ENCODE results near the gene VPREB1. TPM values are rescaled to one million over a fixed set of nuclear protein-coding genes. Genes with fewer than 3 reads are reported as not detected.

VPREB1 gene
- total RNA-seq, 1 experiment from 2014 or later, result not detected

GRCh38 chr22:22197993-22198402 is 46.6 kb upstream of the VPREB1 start:
- no peaks in the 10 kb centered on the region for H3K79me2 ChIP-seq (ENCODE audit: insufficient read depth, low read length)
- H3K27me3 ChIP-seq (ENCODE audit: insufficient read depth, low read length), result peaks cover 5% of the 10 kb centered on the region; the same call in 1 of the 2 replicates
- no TSS peak for BruUV-seq (replicated peaks)
- RAD21 ChIA-PET (ENCODE audit: low non-redundant PET in 1 of 2, low total read pairs in 2 of 2, uncharacterized antibody in 2 of 2, unreplicated experiment in 2 of 2), result interaction anchor here in 1 of 2 experiments (0.6 kb wide), 1 partner anchor 37 kb away, joined by 3 read pairs; no protein-coding TSS in a partner anchor
- H4K20me1 ChIP-seq (ENCODE audit: insufficient read depth), result no peaks in the 10 kb centered on the region
- TF ChIP-seq JUND (IDR thresholded peaks at IDR 0.05) (no peak), YY1 (IDR thresholded peaks at IDR 0.05; ENCODE audit: extremely low read depth, insufficient replicate concordance, low read depth, low read length) (no peak), SRF (IDR thresholded peaks at IDR 0.05; ENCODE audit: low read depth) (no peak), SIN3A (IDR thresholded peaks at IDR 0.05; ENCODE audit: low read depth) (no peak), ZFX (IDR thresholded peaks at IDR 0.05) (no peak), FOSL1 (IDR thresholded peaks at IDR 0.05; ENCODE audit: low read depth) (no peak), SP1 (IDR thresholded peaks at IDR 0.05; ENCODE audit: low read depth) (no peak), EZH2 (IDR thresholded peaks at IDR 0.05) (no peak), POLR2A (IDR thresholded peaks at IDR 0.05; ENCODE audit: borderline replicate concordance, extremely low read depth, insufficient read depth, insufficient read length) (no peak), ZNF274 (IDR thresholded peaks at IDR 0.05; ENCODE audit: low read depth, low read length) (no peak)
- TF ChIP-seq, protein P1, sequence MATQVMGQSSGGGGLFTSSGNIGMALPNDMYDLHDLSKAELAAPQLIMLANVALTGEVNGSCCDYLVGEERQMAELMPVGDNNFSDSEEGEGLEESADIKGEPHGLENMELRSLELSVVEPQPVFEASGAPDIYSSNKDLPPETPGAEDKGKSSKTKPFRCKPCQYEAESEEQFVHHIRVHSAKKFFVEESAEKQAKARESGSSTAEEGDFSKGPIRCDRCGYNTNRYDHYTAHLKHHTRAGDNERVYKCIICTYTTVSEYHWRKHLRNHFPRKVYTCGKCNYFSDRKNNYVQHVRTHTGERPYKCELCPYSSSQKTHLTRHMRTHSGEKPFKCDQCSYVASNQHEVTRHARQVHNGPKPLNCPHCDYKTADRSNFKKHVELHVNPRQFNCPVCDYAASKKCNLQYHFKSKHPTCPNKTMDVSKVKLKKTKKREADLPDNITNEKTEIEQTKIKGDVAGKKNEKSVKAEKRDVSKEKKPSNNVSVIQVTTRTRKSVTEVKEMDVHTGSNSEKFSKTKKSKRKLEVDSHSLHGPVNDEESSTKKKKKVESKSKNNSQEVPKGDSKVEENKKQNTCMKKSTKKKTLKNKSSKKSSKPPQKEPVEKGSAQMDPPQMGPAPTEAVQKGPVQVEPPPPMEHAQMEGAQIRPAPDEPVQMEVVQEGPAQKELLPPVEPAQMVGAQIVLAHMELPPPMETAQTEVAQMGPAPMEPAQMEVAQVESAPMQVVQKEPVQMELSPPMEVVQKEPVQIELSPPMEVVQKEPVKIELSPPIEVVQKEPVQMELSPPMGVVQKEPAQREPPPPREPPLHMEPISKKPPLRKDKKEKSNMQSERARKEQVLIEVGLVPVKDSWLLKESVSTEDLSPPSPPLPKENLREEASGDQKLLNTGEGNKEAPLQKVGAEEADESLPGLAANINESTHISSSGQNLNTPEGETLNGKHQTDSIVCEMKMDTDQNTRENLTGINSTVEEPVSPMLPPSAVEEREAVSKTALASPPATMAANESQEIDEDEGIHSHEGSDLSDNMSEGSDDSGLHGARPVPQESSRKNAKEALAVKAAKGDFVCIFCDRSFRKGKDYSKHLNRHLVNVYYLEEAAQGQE (IDR thresholded peaks at IDR 0.05; ENCODE audit: low read depth), result no peak
- intact Hi-C loops (cut with micrococcal nuclease), result no loop called here
- H2AFZ ChIP-seq (ENCODE audit: low read depth, low read length, poor library complexity, severe bottlenecking), result no peak overlapping the region
- POLR2A ChIA-PET, result no interaction called here
- H3K4me1 ChIP-seq (ENCODE audit: control insufficient read depth in 1 of 2, insufficient read depth in 2 of 2, low read length in 2 of 2), result no peaks in the 10 kb centered on the region
- CTCF ChIA-PET, result interaction anchor here (0.8 to 2.0 kb wide), 4 partner anchors 8 to 145 kb away, joined by 3 to 6 read pairs (median 5); no protein-coding TSS in a partner anchor
- no peak overlapping the region for H3K4me3 ChIP-seq (replicated peaks in 1 of 2; ENCODE audit: low read depth in 1 of 2, low read length in 2 of 2)
- no peak overlapping the region for H3K27ac ChIP-seq (ENCODE audit: low read depth, low read length)
- no peaks in the 10 kb centered on the region for H3K9me2 ChIP-seq (ENCODE audit: insufficient read depth)
- no peak overlapping the region for H3K4me2 ChIP-seq (ENCODE audit: low read length)
- no peaks in the 10 kb centered on the region for H3K9me3 ChIP-seq (ENCODE audit: control insufficient read depth in 1 of 2, insufficient read depth in 1 of 2, low read depth in 1 of 2, low read length in 2 of 2)
- no peak overlapping the region for H3K9ac ChIP-seq (ENCODE audit: low read length)
- ATAC-seq, result no peak
- no peaks in the 10 kb centered on the region for H3K36me3 ChIP-seq (ENCODE audit: control insufficient read depth in 1 of 2, insufficient read depth in 2 of 2, low read length in 2 of 2)
- DNase-seq (ENCODE audit: low read depth, low spot score), result no peak
